Mammary epithelial cell (primary cell): ENCODE measurements around the gene ADRM1.

Source experiments
- EZH2 ChIP-seq: IDR thresholded peaks from 2 replicates; pipeline ENCODE4 v1.6.1; 2012; ENCODE audit warnings: low read length, inconsistent platforms, borderline replicate concordance
- TF ChIP-seq, protein P1 (sequence below), 2 donors: IDR thresholded peaks in 1 of 2; conservative IDR thresholded peaks in 1 of 2; 2 replicates each; pipeline ENCODE4 v1.5.1; 2011 to 2012; ENCODE audit warnings: inconsistent platforms in 2 of 2, low read length in 2 of 2, mild to moderate bottlenecking in 2 of 2, control low read depth in 1 of 2, low read depth in 1 of 2; ENCODE audit not compliant: insufficient read depth in 1 of 2; ENCODE audit errors: extremely low read depth in 1 of 2

DNA sequence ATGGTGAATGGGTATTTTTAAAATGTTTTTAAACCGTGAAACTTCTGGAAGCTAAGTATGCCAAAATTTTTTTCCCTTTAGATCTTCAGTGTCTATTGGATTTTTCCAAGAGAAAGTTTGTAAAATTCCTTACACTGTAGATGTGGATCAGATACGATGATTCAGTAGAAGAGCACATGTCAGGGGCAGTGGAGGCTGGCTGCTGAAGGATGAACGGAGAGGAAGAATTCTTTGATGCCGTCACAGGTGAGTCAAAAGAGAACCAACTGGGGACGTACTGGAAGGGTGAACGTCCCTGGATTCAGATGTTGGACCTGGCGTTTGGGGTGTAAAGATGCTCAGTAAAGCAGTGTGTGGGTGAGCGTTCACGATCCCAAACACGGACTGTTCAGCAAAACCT, 46.8 kb upstream of the ADRM1 start:
- TF ChIP-seq, protein P1, sequence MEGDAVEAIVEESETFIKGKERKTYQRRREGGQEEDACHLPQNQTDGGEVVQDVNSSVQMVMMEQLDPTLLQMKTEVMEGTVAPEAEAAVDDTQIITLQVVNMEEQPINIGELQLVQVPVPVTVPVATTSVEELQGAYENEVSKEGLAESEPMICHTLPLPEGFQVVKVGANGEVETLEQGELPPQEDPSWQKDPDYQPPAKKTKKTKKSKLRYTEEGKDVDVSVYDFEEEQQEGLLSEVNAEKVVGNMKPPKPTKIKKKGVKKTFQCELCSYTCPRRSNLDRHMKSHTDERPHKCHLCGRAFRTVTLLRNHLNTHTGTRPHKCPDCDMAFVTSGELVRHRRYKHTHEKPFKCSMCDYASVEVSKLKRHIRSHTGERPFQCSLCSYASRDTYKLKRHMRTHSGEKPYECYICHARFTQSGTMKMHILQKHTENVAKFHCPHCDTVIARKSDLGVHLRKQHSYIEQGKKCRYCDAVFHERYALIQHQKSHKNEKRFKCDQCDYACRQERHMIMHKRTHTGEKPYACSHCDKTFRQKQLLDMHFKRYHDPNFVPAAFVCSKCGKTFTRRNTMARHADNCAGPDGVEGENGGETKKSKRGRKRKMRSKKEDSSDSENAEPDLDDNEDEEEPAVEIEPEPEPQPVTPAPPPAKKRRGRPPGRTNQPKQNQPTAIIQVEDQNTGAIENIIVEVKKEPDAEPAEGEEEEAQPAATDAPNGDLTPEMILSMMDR (conservative IDR thresholded peaks at IDR 0.05 in 1 of 2, IDR thresholded peaks at IDR 0.05 in 1 of 2; ENCODE audit: extremely low read depth in 1 of 2, insufficient read depth in 1 of 2, low read depth in 1 of 2, low read length in 2 of 2), result no peak
- no peak for TF ChIP-seq EZH2
